B cell (primary cell): Measurements from ENCODE around the gene METAP2. TPM values are rescaled to one million over a fixed set of nuclear protein-coding genes. Genes with fewer than 3 reads are reported as not detected.

ENCODE experiments used
- ATAC-seq: fragments of 200-7000 bp; cut with Tn5 transposase; one replicate; pipeline ENCODE4 v1.10.0; 2021; ENCODE audit warnings: low read depth, mild to moderate bottlenecking, moderate number of reproducible peaks, moderate library complexity
- CTCF ChIA-PET: fragments of 350-600 bp; sonication (Branson Sonifier 250); formaldehyde crosslinking; loops from one replicate; lab custom pipeline; 2021; ENCODE audit warnings: antibody characterized with exemption, inconsistent platforms; lab: Charles Lee
- POLR2A ChIA-PET: fragments of 350-600 bp; sonication (Branson Sonifier 250); formaldehyde crosslinking; loops from one replicate; lab custom pipeline; 2021; ENCODE audit warnings: antibody characterized with exemption; lab: Charles Lee
- DNase-seq: peaks from one replicate; pipeline ENCODE4 v3.0.0; 2013
- H2AFZ ChIP-seq: 2 replicates; pipeline ENCODE4 v1.6.1; 2012; ENCODE audit warnings: mild to moderate bottlenecking, low read depth, low read length; ENCODE audit not compliant: insufficient read depth, poor library complexity, severe bottlenecking
- H3K27ac ChIP-seq, 2 donors: 1 replicate in 1 of 2; 2 replicates in 1 of 2; pipeline ENCODE4 v1.5.1; 2012 to 2013; ENCODE audit warnings: low read length in 2 of 2, mild to moderate bottlenecking in 2 of 2, moderate library complexity in 1 of 2
- H3K27me3 ChIP-seq, 4 experiments: fragments of 200-600 bp in 1 of 4; sonication (generic) in 1 of 4; replicated peaks in 1 of 4; 1 replicate in 2 of 4; 2 replicates in 2 of 4; pipeline versions ENCODE4 v1.6.1 to v1.7.0; 2013 to 2016; ENCODE audit warnings: low read length in 3 of 4, mild to moderate bottlenecking in 2 of 4, mixed read lengths in 1 of 4, moderate library complexity in 1 of 4; ENCODE audit not compliant: insufficient read depth in 4 of 4, control insufficient read depth in 3 of 4; ENCODE audit errors: control extremely low read depth in 1 of 4
- H3K36me3 ChIP-seq, 2 experiments: replicated peaks in 1 of 2; 1 replicate in 1 of 2; 2 replicates in 1 of 2; pipeline versions ENCODE4 v1.6.1 to v1.7.1; 2013; ENCODE audit warnings: low read length in 1 of 2; ENCODE audit not compliant: insufficient read depth in 2 of 2, control insufficient read depth in 1 of 2; ENCODE audit errors: control extremely low read depth in 1 of 2, extremely low read depth in 1 of 2
- H3K4me1 ChIP-seq, 2 donors: fragments of 200-600 bp in 1 of 2; sonication (generic) in 1 of 2; 1 replicate in 1 of 2; 2 replicates in 1 of 2; pipeline versions ENCODE4 v1.5.1 to v1.6.1; 2013 to 2017; ENCODE audit warnings: low read length in 2 of 2; ENCODE audit not compliant: control insufficient read depth in 2 of 2, insufficient read depth in 2 of 2
- H3K4me2 ChIP-seq: replicated peaks from 2 replicates; pipeline ENCODE3; 2012; ENCODE audit warnings: mild to moderate bottlenecking, low read depth, low read length; ENCODE audit not compliant: poor library complexity, severe bottlenecking
- H3K4me3 ChIP-seq, 5 experiments: fragments of 200-600 bp in 1 of 5; sonication (generic) in 1 of 5; 1 replicate in 3 of 5; 2 replicates in 2 of 5; pipeline versions ENCODE4 v1.5.1 to v1.7.0; 2011 to 2016; ENCODE audit warnings: low read length in 4 of 5, mild to moderate bottlenecking in 4 of 5, low read depth in 2 of 5, control low read depth in 1 of 5, moderate library complexity in 1 of 5; ENCODE audit not compliant: insufficient read depth in 1 of 5; ENCODE audit errors: control extremely low read depth in 1 of 5, extremely low read depth in 1 of 5
- H3K79me2 ChIP-seq: fragments of 200-600 bp; sonication (generic); one replicate; pipeline ENCODE4 v1.6.0; 2016; ENCODE audit warnings: low read length; ENCODE audit not compliant: control insufficient read depth, insufficient read depth
- H3K9ac ChIP-seq: fragments of 200-600 bp; sonication (generic); 2 replicates; pipeline ENCODE4 v1.6.1; 2017; ENCODE audit warnings: mild to moderate bottlenecking, low read length, moderate library complexity
- H3K9me3 ChIP-seq, 3 donors: one replicate each; pipeline versions ENCODE4 v1.6.1 to v1.7.1; 2013; ENCODE audit warnings: low read length in 2 of 3; ENCODE audit not compliant: control insufficient read depth in 2 of 3, insufficient read depth in 1 of 3; ENCODE audit errors: control extremely low read depth in 1 of 3
- H4K20me1 ChIP-seq: 2 replicates; pipeline ENCODE4 v1.6.0; 2012; ENCODE audit warnings: mild to moderate bottlenecking, low read length; ENCODE audit not compliant: insufficient read depth, control insufficient read depth, poor library complexity, severe bottlenecking
- H3K27ac Mint-ChIP-seq: one replicate; pipeline ENCODE4 v1.8.0; 2021; ENCODE audit warnings: mixed read lengths
- H3K27me3 Mint-ChIP-seq: one replicate; pipeline ENCODE4 v1.8.0; 2021; ENCODE audit warnings: mixed read lengths
- H3K4me1 Mint-ChIP-seq: one replicate; pipeline ENCODE4 v1.8.0; 2021; ENCODE audit warnings: mixed read lengths
- H3K4me3 Mint-ChIP-seq: one replicate; pipeline ENCODE4 v1.8.0; 2021; ENCODE audit warnings: mixed read lengths
- H3K9me3 Mint-ChIP-seq: one replicate; pipeline ENCODE4 v1.8.0; 2022; ENCODE audit warnings: mixed read lengths; ENCODE audit not compliant: insufficient read depth
- EZH2 ChIP-seq: IDR thresholded peaks from 2 replicates; pipeline ENCODE4 v1.6.1; 2012; ENCODE audit warnings: borderline replicate concordance, low read depth, mild to moderate bottlenecking, moderate library complexity, low read length; ENCODE audit not compliant: insufficient read depth, poor library complexity, severe bottlenecking
- WGBS: methylation state at CpG from one replicate; pipeline ENCODE4 v1.1.5; 2013; ENCODE audit warnings: missing lambda C conversion rate; ENCODE audit not compliant: insufficient coverage; 5-methylcytosine and 5-hydroxymethylcytosine counted together
- intact Hi-C: fragments of 100-400 bp; cut with micrococcal nuclease; formaldehyde crosslinking; loops from one replicate; pipeline ENCODE4 v1.10.0; 2022
- polyA plus RNA-seq: library from polyadenylated mRNA; depleted of rRNA; stranded (reverse); fragments of >200 nt; gene quantifications from 2 replicates; pipeline ENCODE4 v1.2.3, GENCODE V29; 2012
- total RNA-seq, 2 donors: library from RNA; stranded (reverse); fragments of 120-200 nt in 1 of 2; gene quantifications; 1 replicate in 1 of 2; 2 replicates in 1 of 2; pipeline versions ENCODE4 v1.2.3 to v1.2.4, GENCODE V29; 2013 to 2022
- TF ChIP-seq, protein P1 (sequence below): fragments of 200-600 bp; IDR thresholded peaks from one replicate; pipeline ENCODE4 v1.8.0; 2022; ENCODE audit warnings: antibody characterized with exemption, mild to moderate bottlenecking

METAP2 gene
- total and polyA plus RNA-seq, 2 donors (not counting 1 experiment from before 2014, with no cell fraction given): 15.3 to 49.9 TPM

DNA sequence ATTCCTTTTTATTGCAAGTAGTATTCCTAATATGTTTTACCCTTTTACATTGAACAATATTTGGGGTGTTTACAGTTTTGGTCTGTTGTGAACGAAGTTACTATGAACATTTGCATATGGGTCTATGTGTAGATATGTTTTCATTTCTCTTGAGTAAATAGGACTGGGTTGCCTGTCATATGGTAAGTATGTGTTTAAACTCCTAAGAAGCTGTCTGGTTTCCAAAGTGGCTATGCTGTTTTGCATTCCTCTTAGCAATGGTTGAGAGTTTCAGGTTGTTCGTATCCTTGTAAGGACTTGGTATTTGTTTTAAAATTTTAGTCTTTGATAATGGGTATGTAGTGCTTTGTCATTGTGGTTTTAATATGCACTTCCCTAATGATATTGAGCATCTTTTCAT lies 6.3 kb downstream of the METAP2 start:
- H3K4me1 ChIP-seq: peaks cover 4 to 17% of the 10 kb centered on the region in 2 donors
- no peaks in the 10 kb centered on the region for H3K9me3 Mint-ChIP-seq

GRCh38 chr12:95481072-95481471 lies 7.1 kb downstream of the METAP2 start:
- H3K4me3 ChIP-seq: no peak overlapping the region
- no peaks in the 10 kb centered on the region for H3K27me3 ChIP-seq
- peaks cover 0 to 12% of the 10 kb centered on the region in 2 donors for H3K4me1 ChIP-seq
- no peak overlapping the region for H3K4me2 ChIP-seq
- peaks cover 53% of the 10 kb centered on the region for H3K79me2 ChIP-seq
- peaks cover 18 to 38% of the 10 kb centered on the region in 2 experiments for H3K36me3 ChIP-seq
- WGBS: 79% methylated on average over 3 of the region's 3 CpGs
- H3K27ac ChIP-seq: no peak overlapping the region
- Mint-ChIP-seq H3K27ac (no peak overlapping the region), H3K27me3 (no peaks in the 10 kb centered on the region), H3K4me3 (no peak overlapping the region), H3K4me1 (peaks cover 43% of the 10 kb centered on the region), H3K9me3 (no peaks in the 10 kb centered on the region)
- no peak overlapping the region for H2AFZ ChIP-seq
- TF ChIP-seq, protein P1, sequence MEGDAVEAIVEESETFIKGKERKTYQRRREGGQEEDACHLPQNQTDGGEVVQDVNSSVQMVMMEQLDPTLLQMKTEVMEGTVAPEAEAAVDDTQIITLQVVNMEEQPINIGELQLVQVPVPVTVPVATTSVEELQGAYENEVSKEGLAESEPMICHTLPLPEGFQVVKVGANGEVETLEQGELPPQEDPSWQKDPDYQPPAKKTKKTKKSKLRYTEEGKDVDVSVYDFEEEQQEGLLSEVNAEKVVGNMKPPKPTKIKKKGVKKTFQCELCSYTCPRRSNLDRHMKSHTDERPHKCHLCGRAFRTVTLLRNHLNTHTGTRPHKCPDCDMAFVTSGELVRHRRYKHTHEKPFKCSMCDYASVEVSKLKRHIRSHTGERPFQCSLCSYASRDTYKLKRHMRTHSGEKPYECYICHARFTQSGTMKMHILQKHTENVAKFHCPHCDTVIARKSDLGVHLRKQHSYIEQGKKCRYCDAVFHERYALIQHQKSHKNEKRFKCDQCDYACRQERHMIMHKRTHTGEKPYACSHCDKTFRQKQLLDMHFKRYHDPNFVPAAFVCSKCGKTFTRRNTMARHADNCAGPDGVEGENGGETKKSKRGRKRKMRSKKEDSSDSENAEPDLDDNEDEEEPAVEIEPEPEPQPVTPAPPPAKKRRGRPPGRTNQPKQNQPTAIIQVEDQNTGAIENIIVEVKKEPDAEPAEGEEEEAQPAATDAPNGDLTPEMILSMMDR: no peak
- TF ChIP-seq EZH2: no peak
- ChIA-PET POLR2A (no interaction called here), CTCF (no interaction called here)
- no peak overlapping the region for H3K9ac ChIP-seq
- intact Hi-C loops: loop anchor here (10.0 kb wide), 1 partner anchor 196 kb away; no protein-coding TSS in a partner anchor
- peaks cover 28% of the 10 kb centered on the region for H4K20me1 ChIP-seq
- DNase-seq (no peak), ATAC-seq (no peak)
- no peaks in the 10 kb centered on the region for H3K9me3 ChIP-seq

More for the DNA sequence above, 6.3 kb downstream of the METAP2 start:
- H3K4me3 Mint-ChIP-seq: no peak overlapping the region
- Histone ChIP-seq H4K20me1 (peaks cover 28% of the 10 kb centered on the region), H3K27ac (no peak overlapping the region), H3K36me3 (peaks cover 14 to 42% of the 10 kb centered on the region in 2 experiments), H3K4me3 (no peak overlapping the region), H2AFZ (no peak overlapping the region), H3K27me3 (no peaks in the 10 kb centered on the region), H3K9me3 (no peaks in the 10 kb centered on the region), H3K79me2 (peaks cover 61% of the 10 kb centered on the region), H3K4me2 (no peak overlapping the region), H3K9ac (no peak overlapping the region)
- peaks cover 52% of the 10 kb centered on the region for H3K4me1 Mint-ChIP-seq
- ATAC-seq (no peak), DNase-seq (no peak)
- intact Hi-C loops: loop anchor here (10.0 kb wide), 1 partner anchor 195 kb away; no protein-coding TSS in a partner anchor
- 75% methylated on average over 1 of the region's 2 CpGs for WGBS
- CTCF ChIA-PET: no interaction called here
- no peak for TF ChIP-seq EZH2
- TF ChIP-seq, protein P1: no peak
- no peaks in the 10 kb centered on the region for H3K27me3 Mint-ChIP-seq
- H3K27ac Mint-ChIP-seq: no peak overlapping the region
- POLR2A ChIA-PET: no interaction called here
